Posterior vena cava (tissue), 2 donors: ENCODE results near the gene ZMYND8. TPM values are rescaled to one million over a fixed set of nuclear protein-coding genes. Genes with fewer than 3 reads are reported as not detected.
"Not testable (repeated sequence)": the region's sequence is repeated elsewhere in the genome, so short reads cannot be mapped to it uniquely, and the experiment has no call there.

Experiments used
- DNase-seq: peaks from one replicate; pipeline ENCODE4 v3.0.0-alpha.2; 2020; ENCODE audit warnings: low spot score
- intact Hi-C, 2 donors: fragments of 100-400 bp; cut with DNase I; formaldehyde crosslinking; loops; one replicate each; pipeline versions ENCODE4 v1.14.1 to v1.14.2; 2022 to 2023
- long read RNA-seq, 2 donors: library from polyadenylated mRNA; unstranded; transcript quantifications; one replicate each; pipeline ENCODE4 v2.0.0, GENCODE V29; 2020 to 2021
- total RNA-seq, 2 donors: library from RNA; stranded (reverse); fragmentation: NEBNext Ultra II Directional; extraction: Animal tissue kit (Norgen Biotek cat#: 25700); gene quantifications; one replicate each; pipeline ENCODE4 v1.2.1, GENCODE V29; 2021
- donor health status: DM: yes; HTN: yes; CAD: no.
- donor health status: DM: yes; HTN: yes; CAD: no.

ZMYND8 gene
- total RNA-seq = 10 to 100 TPM; 28.0 to 29.3 TPM
- long read RNA-seq, donor 1, partial matches to known transcripts = 5 of 14 reads
- long read RNA-seq, donor 1, other reads (novel, unspliced or antisense) = 8 of 14 reads
- long read RNA-seq, donor 2, partial matches to known transcripts = 28 of 41 reads
- long read RNA-seq, donor 2, other reads (novel, unspliced or antisense) = 13 of 41 reads

DNA sequence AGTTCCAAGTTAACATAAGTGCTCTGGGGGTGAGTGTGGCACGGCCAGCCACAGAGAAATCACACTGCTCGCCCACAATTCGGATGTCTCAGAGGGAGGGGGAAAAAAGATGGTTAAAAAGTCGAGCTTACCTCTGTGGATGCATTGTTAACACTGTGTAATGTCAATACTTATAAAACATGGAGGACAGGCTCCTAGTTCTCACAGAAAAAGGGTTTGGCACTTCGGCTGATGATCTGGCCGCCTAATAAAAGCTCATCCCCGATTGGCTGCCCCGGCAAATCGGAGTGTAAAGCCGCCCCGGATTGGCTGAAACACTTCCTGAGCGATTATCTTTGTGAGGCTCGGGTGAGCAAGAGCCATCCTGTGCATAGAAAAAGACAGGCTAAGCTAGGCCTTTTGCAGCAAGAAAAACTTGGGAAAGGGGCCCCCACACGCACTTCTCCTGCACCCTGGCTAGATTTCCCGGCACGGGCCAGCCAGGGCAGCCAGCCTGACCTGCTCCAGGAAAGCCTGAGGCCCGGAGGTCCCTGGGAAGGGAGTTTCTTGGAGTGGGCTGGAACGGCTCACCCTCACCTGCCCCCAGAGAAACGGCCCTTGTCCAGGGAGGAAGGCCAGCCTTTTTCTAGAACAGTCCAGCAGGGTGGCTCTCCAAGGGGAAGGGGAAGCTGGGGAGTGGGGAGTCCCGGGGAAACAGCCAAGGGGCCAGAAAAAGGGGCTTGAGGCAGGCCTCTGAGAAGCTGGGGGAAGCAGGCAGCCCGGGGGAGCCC is at the start of gene ZMYND8:
Gene ZMYND8 (minus strand): TSS at position 174 of the 770 bp plus-strand sequence. CDS start 29 bp downstream, at position 145.
- intact Hi-C loops = loop anchor here (2.0 to 5.0 kb wide), 2 partner anchors 36 to 39 kb away; no protein-coding TSS in a partner anchor

DNA sequence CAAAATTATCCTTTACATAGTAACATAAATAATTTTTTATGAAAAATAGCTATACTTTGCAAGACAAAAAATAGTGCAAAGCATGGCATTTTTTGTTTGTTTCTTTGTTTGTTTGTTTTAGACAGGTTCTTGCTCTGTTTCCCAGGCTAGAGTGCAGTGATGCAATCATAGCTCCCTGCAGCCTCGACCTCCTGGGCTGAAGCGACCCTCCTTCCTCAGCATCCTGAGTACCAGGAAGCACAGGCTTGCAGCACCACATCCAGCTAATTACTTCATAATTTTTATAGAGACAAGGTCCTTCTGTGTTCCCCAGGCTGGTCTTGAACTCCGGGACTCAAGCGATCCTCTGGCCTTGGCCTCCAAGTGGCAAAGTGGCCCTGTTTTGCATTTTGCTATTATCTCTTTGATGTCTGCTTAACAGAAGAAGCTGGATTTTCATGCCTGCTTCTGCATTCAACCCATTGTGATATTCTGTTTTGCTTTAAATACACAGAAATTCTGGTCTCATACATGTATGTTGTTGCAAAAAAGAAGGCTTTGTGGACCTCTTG is 49.4 kb upstream of the ZMYND8 start:
- DNase-seq = no peak
- intact Hi-C loops = no loop called here

More for the DNA sequence above, at the start of gene ZMYND8:
- DNase-seq = peak; percentile 96

DNA sequence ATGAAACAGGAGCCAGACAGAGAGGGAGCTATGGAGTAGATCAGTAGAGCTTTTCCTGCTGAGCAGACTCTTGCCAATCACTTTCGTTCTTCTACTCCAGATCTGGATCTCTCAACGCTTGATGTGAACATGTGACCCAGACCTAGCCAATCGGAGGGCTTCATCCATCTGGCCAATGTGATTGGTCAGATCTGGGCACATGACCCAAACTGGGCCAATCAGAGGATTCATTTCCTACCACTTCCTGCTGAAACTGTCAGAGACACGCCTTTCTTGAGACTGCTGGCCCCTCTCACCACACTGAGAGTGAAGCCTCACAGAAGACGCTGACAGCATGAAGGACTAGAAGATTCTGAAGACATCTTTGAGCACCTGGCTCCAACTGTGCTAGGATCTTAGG is 44.2 kb upstream of the ZMYND8 start:
- intact Hi-C loops = loop anchor here in 1 of 2 donors (1.0 kb wide), 1 partner anchor 41 kb away; no protein-coding TSS in a partner anchor
- no peak for DNase-seq

DNA sequence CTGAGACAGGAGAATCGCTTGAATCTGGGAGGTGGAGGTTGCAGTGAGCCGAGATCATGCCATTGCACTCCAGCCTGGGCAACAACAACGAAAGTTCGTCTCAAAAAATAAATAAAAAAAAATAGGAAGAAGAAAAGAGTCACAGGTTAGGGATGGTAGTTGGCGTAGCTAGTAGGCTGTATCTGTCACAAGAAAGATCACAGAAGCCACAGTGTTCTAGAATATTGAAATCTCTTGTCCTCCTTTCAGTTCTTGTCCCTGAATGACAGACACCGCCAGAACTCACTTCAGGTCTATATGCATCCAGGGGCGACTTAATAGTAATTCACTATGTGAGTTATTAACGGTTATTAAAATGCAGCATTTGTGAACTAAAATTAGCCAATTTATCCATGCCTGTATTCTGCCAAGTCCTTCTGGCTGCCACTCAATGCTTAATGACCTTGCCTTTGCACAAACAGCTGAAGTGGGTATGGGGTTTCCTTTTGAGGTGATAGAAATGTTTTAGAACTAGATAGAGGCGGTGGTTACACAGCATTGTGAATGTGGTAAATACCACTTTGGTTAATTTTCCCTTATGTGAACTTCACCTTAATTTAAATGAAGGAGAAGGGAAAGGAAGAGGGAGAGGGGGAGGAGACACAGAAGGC is 41.3 kb upstream of the ZMYND8 start:
- DNase-seq = no peak
- intact Hi-C loops = loop anchor here (5.0 to 10.0 kb wide), 2 partner anchors 217 to 220 kb away; no protein-coding TSS in a partner anchor

DNA sequence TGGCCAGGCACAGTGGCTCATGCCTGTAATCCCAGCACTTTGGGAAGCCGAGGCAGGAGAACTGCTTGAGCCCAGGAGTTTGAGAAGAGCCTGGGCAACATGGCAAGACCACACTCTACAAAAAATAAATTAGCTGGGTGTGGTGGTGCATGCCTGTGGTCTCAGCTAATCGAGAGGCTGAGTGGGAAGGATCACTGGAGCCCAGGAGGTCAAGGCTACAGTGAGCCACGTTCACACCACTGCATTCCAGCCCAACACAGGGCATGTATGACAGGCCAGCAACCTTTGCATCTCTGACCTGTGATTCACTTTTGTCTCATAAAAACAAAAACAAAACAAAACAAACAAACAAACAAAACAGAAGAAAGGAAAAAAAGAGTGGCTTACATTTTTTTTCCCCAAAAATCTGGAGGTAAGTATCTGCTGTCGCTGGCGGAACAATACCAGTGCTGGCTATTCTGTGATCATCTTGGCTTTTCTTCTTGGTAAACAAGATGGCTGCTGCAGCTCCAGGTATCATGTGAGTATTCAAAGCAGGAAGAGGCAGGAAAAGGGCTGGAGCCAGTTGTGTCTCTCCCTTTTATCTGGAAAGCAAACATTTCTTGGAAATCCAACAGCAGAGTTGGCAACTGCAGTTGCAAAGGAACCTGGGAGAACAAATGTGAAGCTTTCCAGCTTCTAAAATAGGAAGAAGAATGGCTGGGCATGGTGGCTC is 40.4 kb upstream of the ZMYND8 start:
- intact Hi-C loops = loop anchor here (5.0 to 10.0 kb wide), 2 partner anchors 218 to 220 kb away; no protein-coding TSS in a partner anchor

DNA sequence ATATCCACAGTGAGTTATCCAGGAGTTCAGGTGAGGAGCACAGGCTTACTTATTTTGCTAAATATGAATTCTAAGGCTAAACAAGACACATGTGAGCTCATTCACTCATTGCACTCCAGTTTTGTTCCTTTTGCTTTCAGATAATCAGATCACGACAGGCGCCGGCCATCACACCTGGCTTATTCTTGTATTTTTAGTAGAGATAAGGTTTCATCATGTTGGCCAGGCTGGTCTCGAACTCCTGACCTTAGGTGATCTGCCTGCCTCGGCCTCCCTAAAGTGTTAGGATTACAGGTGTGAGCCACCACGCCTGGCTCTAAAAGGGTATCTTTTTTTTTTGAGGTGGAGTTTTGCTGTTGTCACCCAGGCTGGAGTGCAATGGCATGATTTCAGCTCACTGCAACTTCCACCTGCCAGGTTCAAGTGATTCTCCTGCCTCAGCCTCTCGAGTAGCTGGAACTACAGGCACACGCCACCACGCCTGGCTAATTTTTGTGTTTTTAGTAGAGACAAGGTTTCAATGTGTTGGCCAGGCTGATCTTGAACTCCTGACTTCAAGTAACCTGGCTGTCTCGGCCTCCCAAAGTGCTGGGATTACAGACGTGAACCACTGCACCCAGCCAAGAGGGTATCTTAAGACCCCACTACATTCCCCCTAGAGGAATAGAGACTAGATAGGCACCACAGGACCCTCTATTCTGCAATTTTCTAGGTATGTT is 37.5 kb upstream of the ZMYND8 start:
- DNase-seq = not testable (repeated sequence)
- intact Hi-C loops = loop anchor here in 1 of 2 donors (10.0 kb wide), 1 partner anchor 221 kb away; no protein-coding TSS in a partner anchor

More for the DNA sequence above, 40.4 kb upstream of the ZMYND8 start:
- DNase-seq = no peak

DNA sequence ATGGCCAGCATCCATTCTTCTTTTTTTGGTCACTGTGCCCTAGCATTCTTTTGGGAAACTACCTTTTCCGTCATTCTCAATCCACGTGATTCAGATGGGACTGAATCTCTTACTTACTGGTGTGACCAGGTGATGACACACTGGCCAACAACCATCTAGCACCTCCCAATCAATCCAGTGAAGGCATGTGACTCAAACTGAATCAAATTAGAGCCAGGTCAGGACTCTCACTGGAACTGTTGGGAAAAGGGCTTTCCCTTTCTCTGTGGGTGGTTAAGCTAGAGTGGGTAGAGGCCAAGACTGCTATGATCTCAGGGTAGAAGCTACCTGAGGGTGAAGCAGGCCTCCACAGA is 36.2 kb upstream of the ZMYND8 start:
- no peak for DNase-seq
- intact Hi-C loops = loop anchor here in 1 of 2 donors (10.0 kb wide), 1 partner anchor 222 kb away; no protein-coding TSS in a partner anchor

DNA sequence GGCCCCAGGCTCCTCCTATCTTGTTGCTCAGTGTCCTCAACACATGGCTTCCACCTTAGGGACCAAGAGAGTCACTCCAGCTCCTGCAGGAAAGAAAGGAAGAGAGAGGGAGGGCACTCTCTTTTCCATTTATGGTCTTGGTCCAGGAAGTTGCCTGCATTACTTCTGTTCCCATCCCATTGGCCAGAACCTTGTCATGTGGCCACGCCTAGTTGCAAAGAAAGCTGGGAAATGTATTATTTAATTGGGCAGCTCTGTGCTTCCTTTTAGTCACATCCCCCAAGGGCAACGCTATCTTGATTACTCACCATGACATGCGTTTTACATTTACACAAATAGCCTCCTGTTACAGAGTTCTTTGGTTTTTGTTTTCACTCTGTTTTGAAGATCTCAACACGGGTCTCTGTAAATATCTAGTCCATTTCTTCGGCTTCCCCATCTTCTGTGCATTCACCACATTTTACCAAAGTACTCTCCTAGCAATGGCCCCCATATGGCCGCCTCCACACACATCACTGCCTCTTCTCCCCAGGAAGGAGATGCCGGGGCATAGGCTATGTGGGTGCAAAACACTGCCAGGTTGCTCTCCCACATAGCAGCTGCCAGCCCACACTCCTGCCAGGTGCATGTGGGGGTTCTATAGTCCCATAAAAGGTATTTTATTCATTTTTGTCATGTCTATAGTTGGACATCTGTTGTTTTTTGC is 35.7 kb upstream of the ZMYND8 start:
- no peak for DNase-seq
- intact Hi-C loops = loop anchor here in 1 of 2 donors (10.0 kb wide), 1 partner anchor 223 kb away; no protein-coding TSS in a partner anchor

DNA sequence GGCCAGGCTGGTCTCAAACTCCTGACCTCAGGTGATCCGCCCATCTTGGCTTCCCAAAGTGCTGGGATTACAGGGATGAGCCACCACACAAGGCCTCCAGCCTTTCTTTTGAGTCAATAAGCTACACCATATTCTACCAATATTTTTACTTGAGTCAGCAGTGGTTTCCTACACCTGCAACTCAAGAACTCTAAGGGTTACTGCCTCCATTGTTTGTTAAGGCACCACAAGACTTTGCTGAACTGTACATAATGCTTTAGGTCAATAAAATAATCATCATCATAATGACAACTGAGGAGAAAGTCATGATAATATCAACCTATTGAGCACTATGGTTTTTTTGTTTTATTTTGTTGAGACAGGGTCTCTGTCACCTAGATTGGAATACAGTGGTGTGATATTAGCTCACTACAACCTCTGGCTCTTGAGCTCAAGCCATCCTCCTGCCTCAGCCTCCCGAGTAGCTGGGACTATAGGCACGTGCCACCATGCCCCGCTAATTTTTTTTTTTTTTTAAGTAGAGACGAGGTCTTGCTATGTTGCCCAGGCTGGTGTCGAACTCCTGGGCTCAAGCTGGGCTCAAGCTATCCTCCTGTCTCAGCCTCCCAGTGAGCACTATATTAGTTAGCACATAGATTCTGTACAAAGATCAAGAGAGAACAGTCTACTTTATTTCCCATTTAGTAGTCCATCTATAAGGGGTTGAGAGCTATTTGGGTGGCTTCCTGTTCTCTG is 34.9 kb upstream of the ZMYND8 start:
- intact Hi-C loops = loop anchor here in 1 of 2 donors (10.0 kb wide), 1 partner anchor 223 kb away; no protein-coding TSS in a partner anchor
- no peak for DNase-seq

DNA sequence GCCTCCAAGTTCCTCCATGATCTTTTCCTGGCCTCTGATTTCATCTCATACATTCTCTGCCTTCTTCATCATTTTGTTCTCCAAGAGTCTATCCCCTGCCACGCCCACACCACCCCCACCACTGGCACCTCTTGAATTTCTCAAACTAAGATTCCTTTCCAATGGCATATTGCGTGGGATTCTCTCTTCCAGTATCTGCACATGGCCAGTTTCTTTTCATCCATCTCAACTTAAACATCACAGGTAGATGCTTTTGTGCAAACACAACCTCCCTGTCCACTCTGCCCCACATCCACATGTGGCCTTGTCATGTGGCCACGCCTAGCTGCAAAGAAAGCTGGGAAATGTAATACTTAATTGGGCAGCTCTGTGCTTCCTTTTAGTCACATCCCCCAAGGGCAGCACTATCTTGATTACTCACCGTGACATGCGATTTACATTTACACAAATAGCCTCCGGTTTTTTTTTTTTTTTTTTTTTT is 33.4 kb upstream of the ZMYND8 start:
- intact Hi-C loops = loop anchor here in 1 of 2 donors (10.0 kb wide), 1 partner anchor 225 kb away; no protein-coding TSS in a partner anchor
- DNase-seq = no peak

DNA sequence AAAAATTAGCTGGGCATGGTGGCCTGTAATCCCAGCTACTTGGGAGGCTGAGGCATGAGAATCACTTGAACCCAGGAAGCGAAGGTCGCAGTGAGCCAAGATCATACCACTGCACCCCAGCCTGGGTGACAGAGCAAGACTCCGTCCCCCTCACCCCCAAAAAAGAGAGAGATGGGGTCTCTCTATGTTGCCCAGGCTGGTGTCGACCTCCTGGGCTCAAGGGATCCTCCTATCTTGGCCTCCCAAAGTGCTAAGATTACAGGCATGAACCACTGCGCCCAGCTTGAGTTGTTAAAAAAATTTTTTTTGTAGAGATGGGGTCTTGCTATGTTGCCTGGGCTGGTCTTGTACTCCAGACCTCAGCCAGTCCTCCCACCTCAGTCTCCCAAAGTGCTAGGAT is 29.5 kb upstream of the ZMYND8 start:
- DNase-seq, intact Hi-C loops: not testable (repeated sequence)

DNA sequence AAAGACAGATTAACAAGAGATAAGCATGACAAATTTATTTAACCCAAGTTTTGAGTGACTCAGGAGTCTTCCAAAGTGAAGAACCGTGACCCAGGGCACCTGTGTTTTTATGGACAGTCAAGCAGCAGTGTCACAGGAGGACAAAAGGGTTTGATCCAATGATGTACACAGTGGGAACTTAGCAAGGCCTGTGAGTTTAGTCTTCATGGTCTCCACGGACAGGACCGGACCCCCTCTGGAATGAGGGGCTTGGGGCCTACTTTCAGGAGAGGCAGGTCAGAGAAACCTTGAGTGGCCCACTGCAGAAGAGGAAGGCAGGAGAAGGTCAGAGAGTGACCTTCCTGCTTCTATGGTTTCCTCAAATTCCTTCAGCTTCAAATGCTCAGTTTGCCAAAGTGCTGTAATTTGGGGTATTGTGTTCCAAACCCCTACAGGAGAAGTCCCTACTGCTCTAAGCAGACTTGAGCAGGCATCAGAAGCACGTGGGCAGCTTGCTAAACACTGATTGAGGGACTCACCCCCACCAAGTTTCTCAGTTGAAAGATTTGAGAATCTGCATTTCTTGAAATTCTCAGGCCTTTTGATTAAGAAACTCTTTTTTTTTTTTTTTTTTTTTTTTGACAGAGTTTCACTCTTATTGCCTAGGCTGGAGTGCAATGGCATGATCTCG is 26.4 kb upstream of the ZMYND8 start:
- intact Hi-C loops = loop anchor here (5.0 kb wide), 4 partner anchors 66 to 186 kb away; no protein-coding TSS in a partner anchor
- DNase-seq = no peak

DNA sequence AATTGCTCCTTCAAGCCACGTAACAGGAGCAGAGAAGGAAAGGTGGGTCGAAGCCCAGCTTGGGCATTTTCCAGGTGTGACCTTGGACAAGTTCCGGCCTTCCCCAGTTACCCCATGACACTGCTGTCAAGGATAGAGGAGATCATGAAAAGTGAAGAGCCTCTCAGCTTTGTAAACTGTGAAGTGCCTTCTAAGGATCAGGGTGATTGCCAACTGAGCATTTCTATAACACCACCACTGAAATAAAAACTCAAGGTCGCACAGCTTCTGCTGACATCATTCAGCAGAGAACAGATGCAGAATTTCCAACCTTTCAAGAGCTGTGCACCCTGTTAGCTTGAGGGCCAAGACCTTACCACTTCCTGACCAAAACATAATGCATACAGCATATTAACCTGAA is 24.0 kb upstream of the ZMYND8 start:
- intact Hi-C loops = loop anchor here (5.0 kb wide), 4 partner anchors 63 to 183 kb away; no protein-coding TSS in a partner anchor
- DNase-seq = no peak

DNA sequence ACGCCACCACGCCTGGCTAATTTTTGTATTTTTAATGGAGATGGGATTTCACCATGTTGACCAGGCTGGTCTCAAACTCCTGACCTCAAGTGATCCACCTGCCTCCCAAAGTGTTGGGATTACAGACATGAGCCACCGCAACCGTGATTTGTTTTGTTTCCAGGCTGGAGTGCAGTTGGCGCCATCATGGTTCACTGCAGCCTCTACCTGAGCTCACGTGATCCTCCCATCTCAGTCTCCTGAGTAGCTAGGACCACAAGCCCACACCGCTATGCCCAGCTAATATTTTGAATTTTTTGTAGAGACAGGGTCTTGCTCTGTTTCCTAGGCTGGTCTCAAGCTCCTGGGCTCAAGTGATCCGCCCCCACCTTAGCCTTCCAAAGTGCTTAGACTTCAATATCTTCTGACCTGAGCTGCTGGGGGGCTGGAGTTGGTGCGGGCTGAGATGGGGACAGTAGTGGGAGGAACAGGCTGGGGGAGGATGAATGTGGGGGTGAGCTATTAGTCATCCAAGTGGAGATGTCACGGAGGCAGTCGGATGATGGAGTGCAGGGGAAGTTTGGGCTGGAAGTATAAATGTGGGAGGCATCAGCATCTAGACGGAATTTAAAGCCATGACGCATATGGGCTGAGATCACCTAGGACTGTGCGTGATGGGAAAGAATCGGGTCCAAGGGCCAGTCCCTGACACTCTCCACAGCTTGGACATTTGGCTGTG is 23.1 kb upstream of the ZMYND8 start:
- DNase-seq = no peak
- intact Hi-C loops = loop anchor here (5.0 kb wide), 4 partner anchors 62 to 182 kb away; no protein-coding TSS in a partner anchor

DNA sequence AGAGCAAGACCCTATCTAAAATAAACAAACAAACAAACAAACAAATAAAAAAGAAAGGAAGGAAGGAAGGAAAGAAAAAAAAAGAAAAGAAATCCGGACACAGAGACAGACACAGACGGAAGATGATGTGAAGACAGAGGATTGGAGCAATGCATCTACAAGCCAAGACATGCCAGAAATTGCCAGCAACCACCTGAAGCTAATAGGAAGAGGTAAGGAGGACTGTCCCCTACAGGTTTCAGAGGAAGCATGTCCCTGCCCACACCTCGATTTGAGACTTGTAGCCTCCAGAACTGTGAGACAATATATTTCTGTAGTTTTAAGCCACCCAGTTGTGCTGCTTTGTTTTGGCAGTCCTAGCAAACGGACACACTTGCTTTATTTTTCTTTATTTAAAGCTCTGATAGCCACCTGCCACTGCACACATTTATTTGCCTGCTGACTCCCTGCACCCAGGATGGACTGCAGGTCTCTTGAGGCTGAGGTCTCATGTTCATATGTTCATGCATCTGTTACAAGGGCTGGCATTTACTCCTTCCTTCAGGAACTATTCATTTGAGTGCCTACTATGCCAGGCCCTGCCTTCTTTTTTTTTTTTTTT is 20.7 kb upstream of the ZMYND8 start:
- no peak for DNase-seq
- intact Hi-C loops = no loop called here
